Breast epithelium (tissue), 4 donors: ENCODE data around the gene SLC35F3. TPM values are rescaled to one million over a fixed set of nuclear protein-coding genes. Genes with fewer than 3 reads are reported as not detected.
"Not testable (repeated sequence)": the region's sequence is repeated elsewhere in the genome, so short reads cannot be mapped to it uniquely, and the experiment has no call there.

ENCODE experiments used
- DNase-seq, 2 donors: peaks; one replicate each; pipeline ENCODE4 v3.0.0-alpha.2; 2019; ENCODE audit warnings: low spot score in 2 of 2
- H3K27ac ChIP-seq, 2 donors: fragments of 200-600 bp; sonication (generic) in 1 of 2; one replicate each; pipeline ENCODE4 v1.5.1; 2016 to 2019; ENCODE audit warnings: mild to moderate bottlenecking in 1 of 2
- H3K27me3 ChIP-seq, 2 donors: fragments of 200-600 bp; sonication (generic) in 1 of 2; one replicate each; pipeline versions ENCODE4 v1.5.1 to v1.6.0; 2017 to 2019; ENCODE audit warnings: control low read depth in 1 of 2, mild to moderate bottlenecking in 1 of 2
- H3K36me3 ChIP-seq: fragments of 200-600 bp; one replicate; pipeline ENCODE4 v1.5.1; 2019
- H3K4me1 ChIP-seq, 2 donors: fragments of 200-600 bp; sonication (generic); one replicate each; pipeline ENCODE4 v1.5.1; 2016 to 2019; ENCODE audit warnings: control low read depth in 1 of 2
- H3K4me3 ChIP-seq, 3 donors: fragments of 200-600 bp; sonication (generic); 1 replicate in 2 of 3; 2 replicates in 1 of 3; pipeline ENCODE4 v1.5.1; 2016 to 2019; ENCODE audit warnings: mild to moderate bottlenecking in 3 of 3, moderate library complexity in 2 of 3
- H3K9me3 ChIP-seq, 2 donors: fragments of 200-600 bp; sonication (generic) in 1 of 2; one replicate each; pipeline ENCODE4 v1.5.1; 2016 to 2019; ENCODE audit warnings: control low read depth in 1 of 2
- CTCF ChIP-seq, 3 donors: fragments of 450-650 bp; IDR thresholded peaks; one replicate each; pipeline ENCODE4 v1.5.1; 2016 to 2017; ENCODE audit warnings: antibody characterized with exemption in 3 of 3, mild to moderate bottlenecking in 3 of 3, moderate library complexity in 3 of 3
- POLR2A ChIP-seq: fragments of 450-650 bp; IDR thresholded peaks from one replicate; pipeline ENCODE4 v1.6.1; 2016; ENCODE audit warnings: antibody characterized with exemption, mild to moderate bottlenecking, moderate library complexity
- POLR2AphosphoS5 ChIP-seq, 3 donors: sonication (generic); formaldehyde crosslinking; IDR thresholded peaks; one replicate each; pipeline ENCODE4 v1.6.1; 2017; ENCODE audit warnings: antibody characterized with exemption in 3 of 3
- intact Hi-C: fragments of 100-400 bp; cut with DNase I; formaldehyde crosslinking; loops from one replicate; pipeline ENCODE4 v1.15.1; 2023; ENCODE audit warnings: low total_unique reads
- total RNA-seq, 3 donors: library from RNA; depleted of rRNA; stranded (reverse); fragments of >200 nt; gene quantifications; one replicate each; pipeline ENCODE4 v1.1.0, GENCODE V29; 2016

The SLC35F3 gene
- total RNA-seq, 3 donors from 2014 or later, result 8.8 to 13.0 TPM; not detected in 1

- Histone ChIP-seq H3K27ac (no peak overlapping the region), H3K4me3 (no peak overlapping the region), H3K4me1 (no peaks in the 10 kb centered on the region), H3K9me3 (peaks cover 0 to 5% of the 10 kb centered on the region in 2 donors), H3K36me3 (no peaks in the 10 kb centered on the region), H3K27me3 (no peaks in the 10 kb centered on the region)
- DNase-seq, result no peak
- intact Hi-C loops, result no loop called here
- no peak for TF ChIP-seq POLR2A
- no peak for TF ChIP-seq CTCF (IDR thresholded peaks at IDR 0.05)
- no peak for TF ChIP-seq POLR2AphosphoS5 (IDR thresholded peaks at IDR 0.05)
Measured at GRCh38 chr1:233879841-233880240, 24.6 kb upstream of the SLC35F3 start.

GRCh38 chr1:233883671-233884070 lies 20.8 kb upstream of the SLC35F3 start:
- H3K4me1 ChIP-seq, result no peaks in the 10 kb centered on the region
- H3K4me3 ChIP-seq, result no peak overlapping the region
- no peaks in the 10 kb centered on the region for H3K36me3 ChIP-seq
- peaks cover 0 to 5% of the 10 kb centered on the region in 2 donors for H3K9me3 ChIP-seq
- TF ChIP-seq POLR2AphosphoS5 (IDR thresholded peaks at IDR 0.05) (no peak), CTCF (IDR thresholded peaks at IDR 0.05) (no peak), POLR2A (no peak)
- no peak for DNase-seq
- no peaks in the 10 kb centered on the region for H3K27me3 ChIP-seq
- intact Hi-C loops, result no loop called here
- H3K27ac ChIP-seq, result no peak overlapping the region

- no peak overlapping the region for H3K4me3 ChIP-seq
- peaks cover under 1 to 5% of the 10 kb centered on the region in 2 donors for H3K9me3 ChIP-seq
- no peaks in the 10 kb centered on the region for H3K36me3 ChIP-seq
- no peak for TF ChIP-seq POLR2A
- TF ChIP-seq CTCF (IDR thresholded peaks at IDR 0.05), result no peak
- no peak for TF ChIP-seq POLR2AphosphoS5 (IDR thresholded peaks at IDR 0.05)
- intact Hi-C loops, result no loop called here
- H3K27me3 ChIP-seq, result no peaks in the 10 kb centered on the region
- no peak overlapping the region for H3K27ac ChIP-seq
- H3K4me1 ChIP-seq, result no peaks in the 10 kb centered on the region
- DNase-seq, result no peak
Measured at GRCh38 chr1:233884461-233885151, 19.9 kb upstream of the SLC35F3 start.

- DNase-seq, result no peak
- intact Hi-C loops, result no loop called here
- H3K36me3 ChIP-seq, result no peaks in the 10 kb centered on the region
- no peak overlapping the region for H3K27ac ChIP-seq
- no peaks in the 10 kb centered on the region for H3K27me3 ChIP-seq
- peaks cover 3 to 8% of the 10 kb centered on the region in 2 donors for H3K9me3 ChIP-seq
- no peak overlapping the region for H3K4me3 ChIP-seq
- no peaks in the 10 kb centered on the region for H3K4me1 ChIP-seq
- TF ChIP-seq POLR2AphosphoS5 (IDR thresholded peaks at IDR 0.05), result no peak
- TF ChIP-seq POLR2A, result no peak
- TF ChIP-seq CTCF (IDR thresholded peaks at IDR 0.05), result no peak
Measured at GRCh38 chr1:233885196-233885920, 19.1 kb upstream of the SLC35F3 start.

- H3K27me3 ChIP-seq, H3K36me3 ChIP-seq, H3K4me3 ChIP-seq, intact Hi-C loops, DNase-seq, H3K4me1 ChIP-seq, H3K27ac ChIP-seq: not testable (repeated sequence)
- peaks cover 0 to 24% of the 10 kb centered on the region in 2 donors for H3K9me3 ChIP-seq
Measured at GRCh38 chr1:233891151-233891550, 13.3 kb upstream of the SLC35F3 start.
